Endothelial cell of umbilical vein (primary cell): ENCODE data around the gene ADRA2A. TPM values are rescaled to one million over a fixed set of nuclear protein-coding genes. Genes with fewer than 3 reads are reported as not detected.

ENCODE experiments used
- BruUV-seq: library from RNA; stranded (reverse); fragments of 400-500 nt; replicated peaks from 2 replicates; lab custom pipeline; 2021; lab: Mats Ljungman, UMichigan
- CTCF ChIA-PET: fragments of 300-600, 350-600 bp; sonication (Branson Sonifier 250); formaldehyde crosslinking; loops from one replicate; lab custom pipeline; 2021; ENCODE audit warnings: antibody characterized with exemption, inconsistent platforms; lab: Charles Lee
- POLR2A ChIA-PET: fragments of 300-600, 350-600 bp; sonication (Branson Sonifier 250); formaldehyde crosslinking; loops from one replicate; lab custom pipeline; 2021; ENCODE audit warnings: antibody characterized with exemption, inconsistent platforms; lab: Charles Lee
- DNase-seq: peaks from one replicate; pipeline ENCODE4 v3.0.0-alpha.2; 2011; ENCODE audit warnings: low read depth, low spot score
- FAIRE-seq: peaks from 2 replicates; lab custom pipeline; 2011; peaks lifted over from hg19 to GRCh38; lab: Jason Lieb, UNC
- H2AFZ ChIP-seq: 2 replicates; pipeline ENCODE4 v1.6.0; 2012; ENCODE audit warnings: low read depth, low read length, control low read depth, inconsistent platforms
- H3K27ac ChIP-seq: 2 replicates; pipeline ENCODE4 v1.5.1; 2011; ENCODE audit warnings: low read depth, mild to moderate bottlenecking, control low read depth, low read length, moderate library complexity; ENCODE audit not compliant: insufficient read depth
- H3K27me3 ChIP-seq, 2 experiments: 2 replicates each; pipeline versions ENCODE4 v1.6.0 to v1.6.1; 2011; ENCODE audit warnings: low read length in 2 of 2, mixed read lengths in 1 of 2; ENCODE audit not compliant: control insufficient read depth in 2 of 2, insufficient read depth in 2 of 2
- H3K36me3 ChIP-seq, 2 experiments: 2 replicates in 1 of 2; 3 replicates in 1 of 2; pipeline ENCODE4 v1.5.1; 2011; ENCODE audit warnings: low read length in 2 of 2, mild to moderate bottlenecking in 1 of 2, moderate library complexity in 1 of 2; ENCODE audit not compliant: control insufficient read depth in 2 of 2, insufficient read depth in 2 of 2; ENCODE audit errors: extremely low read depth in 1 of 2
- H3K4me1 ChIP-seq: 3 replicates; pipeline ENCODE4 v1.5.1; 2011; ENCODE audit warnings: mild to moderate bottlenecking, low read length; ENCODE audit not compliant: control insufficient read depth, insufficient read depth; ENCODE audit errors: extremely low read depth
- H3K4me2 ChIP-seq: 2 replicates; pipeline ENCODE4 v1.6.1; 2011; ENCODE audit warnings: low read length, control low read depth, mixed read lengths; ENCODE audit not compliant: insufficient read depth
- H3K4me3 ChIP-seq, 3 experiments: fragments of 200-600 bp in 1 of 3; sonication (generic), shearing (Covaris generic) in 1 of 3; replicated peaks in 1 of 3; 2 replicates each; pipeline ENCODE4 v1.5.1; 2011 to 2016; ENCODE audit warnings: control low read depth in 3 of 3, low read length in 3 of 3, mild to moderate bottlenecking in 2 of 3, inconsistent platforms in 1 of 3, low read depth in 1 of 3, moderate library complexity in 1 of 3; ENCODE audit not compliant: insufficient read depth in 1 of 3
- H3K79me2 ChIP-seq: 2 replicates; pipeline ENCODE4 v1.6.0; 2012; ENCODE audit warnings: low read length, inconsistent platforms; ENCODE audit not compliant: control insufficient read depth, insufficient read depth
- H3K9ac ChIP-seq: replicated peaks from 2 replicates; pipeline ENCODE3; 2011; ENCODE audit warnings: low read length, control low read depth; ENCODE audit not compliant: insufficient read depth; ENCODE audit errors: extremely low read depth
- H3K9me1 ChIP-seq: replicated peaks from 3 replicates; pipeline ENCODE4 v1.6.0; 2011; ENCODE audit warnings: mild to moderate bottlenecking, low read length; ENCODE audit not compliant: control insufficient read depth, insufficient read depth; ENCODE audit errors: extremely low read depth
- H3K9me3 ChIP-seq: replicated peaks from 2 replicates; pipeline ENCODE4 v1.5.1; 2012; ENCODE audit warnings: low read length, inconsistent platforms; ENCODE audit not compliant: control insufficient read depth, insufficient read depth
- H4K20me1 ChIP-seq: replicated peaks from 2 replicates; pipeline ENCODE3; 2011; ENCODE audit warnings: mild to moderate bottlenecking, low read length; ENCODE audit not compliant: control insufficient read depth, insufficient read depth; ENCODE audit errors: extremely low read depth
- CTCF ChIP-seq, 2 donors: IDR thresholded peaks; 1 replicate in 1 of 2; 2 replicates in 1 of 2; pipeline ENCODE4 v1.5.1; 2011; ENCODE audit warnings: low read length in 2 of 2, mild to moderate bottlenecking in 2 of 2, moderate library complexity in 2 of 2, control low read depth in 1 of 2, inconsistent platforms in 1 of 2, low read depth in 1 of 2; ENCODE audit not compliant: insufficient read depth in 1 of 2; ENCODE audit errors: extremely low read depth in 1 of 2
- EZH2 ChIP-seq: IDR thresholded peaks from 2 replicates; pipeline ENCODE4 v1.6.1; 2012; ENCODE audit warnings: borderline replicate concordance, low read depth, mild to moderate bottlenecking, moderate library complexity, low read length, inconsistent platforms; ENCODE audit not compliant: severe bottlenecking
- FOS ChIP-seq: IDR thresholded peaks from 2 replicates; pipeline ENCODE4 v1.6.1; 2011; ENCODE audit warnings: mild to moderate bottlenecking, low read length, moderate library complexity, borderline replicate concordance; ENCODE audit not compliant: insufficient read depth
- MAX ChIP-seq: IDR thresholded peaks from 2 replicates; pipeline ENCODE4 v1.6.1; 2011; ENCODE audit not compliant: insufficient read depth, insufficient read length
- POLR2A ChIP-seq: IDR thresholded peaks from 2 replicates; pipeline ENCODE4 v1.6.1; 2012; ENCODE audit warnings: low read depth, mild to moderate bottlenecking, control low read depth, low read length
- dilution Hi-C: fragments of 300-500 bp; cut with MboI; formaldehyde crosslinking; loops from one replicate; pipeline ENCODE4 v1.15.0; 2019; ENCODE audit warnings: low sequenced_read_pairs; ENCODE audit not compliant: extremely low pct_ligation_motif_present
- intact Hi-C: fragments of 100-400 bp; cut with micrococcal nuclease; formaldehyde crosslinking; loops from one replicate; pipeline ENCODE4 v1.10.0; 2022
- polyA plus RNA-seq, 4 experiments: library from polyadenylated mRNA; depleted of rRNA in 3 of 4; stranded (reverse) in 3 of 4; unstranded in 1 of 4; fragments of >200 nt; gene quantifications; 2 replicates each; pipeline versions ENCODE4 v1.2.1 to v1.2.3, GENCODE V29; 2011 to 2012; ENCODE audit warnings: missing spikeins in 1 of 4
- total RNA-seq: library from RNA; stranded (reverse); gene quantifications from 2 replicates; pipeline ENCODE4 v1.2.3, GENCODE V29; 2021

ADRA2A gene
- total and polyA plus RNA-seq, 2 donors (not counting 3 experiments of a cell fraction or from before 2014, with no cell fraction given), result 0.03 TPM; not detected in 1

GRCh38 chr10:111087968-111088505, 11.2 kb downstream of the ADRA2A start:
- BruUV-seq, result no TSS peak
- Histone ChIP-seq H3K79me2 (no peaks in the 10 kb centered on the region), H2AFZ (no peak overlapping the region), H3K36me3 (no peaks in the 10 kb centered on the region), H3K4me3 (no peak overlapping the region), H3K4me2 (no peak overlapping the region), H3K4me1 (no peaks in the 10 kb centered on the region), H3K27me3 (no peaks in the 10 kb centered on the region), H3K9ac (no peak overlapping the region), H3K27ac (no peak overlapping the region), H4K20me1 (no peaks in the 10 kb centered on the region), H3K9me3 (no peaks in the 10 kb centered on the region), H3K9me1 (no peaks in the 10 kb centered on the region)
- intact Hi-C loops (no loop called here), dilution Hi-C loops (no loop called here)
- ChIA-PET POLR2A (interaction anchor here (0.7 kb wide), 1 partner anchor 1050 kb away, joined by 3 read pairs; no protein-coding TSS in a partner anchor), CTCF (interaction anchor here (0.7 to 1.2 kb wide), 2 partner anchors 12 to 16 kb away, joined by 3 to 4 read pairs; no protein-coding TSS in a partner anchor)
- no peak for DNase-seq
- FAIRE-seq, result no peak
- TF ChIP-seq POLR2A, result no peak
- TF ChIP-seq FOS, result no peak

GRCh38 chr10:111089293-111089692, 12.5 kb downstream of the ADRA2A start:
- Histone ChIP-seq H3K9me1 (no peaks in the 10 kb centered on the region), H3K36me3 (no peaks in the 10 kb centered on the region), H3K4me2 (no peak overlapping the region), H3K27ac (no peak overlapping the region), H3K79me2 (no peaks in the 10 kb centered on the region), H3K4me3 (no peak overlapping the region), H3K9ac (no peak overlapping the region), H3K27me3 (no peaks in the 10 kb centered on the region), H4K20me1 (no peaks in the 10 kb centered on the region), H3K9me3 (no peaks in the 10 kb centered on the region), H3K4me1 (no peaks in the 10 kb centered on the region), H2AFZ (no peak overlapping the region)
- no peak for FAIRE-seq
- no TSS peak for BruUV-seq
- no peak for TF ChIP-seq EZH2
- no peak for TF ChIP-seq CTCF (IDR thresholded peaks at IDR 0.05; ENCODE audit: extremely low read depth in 1 of 2, insufficient read depth in 1 of 2, low read depth in 1 of 2, low read length in 2 of 2)
- TF ChIP-seq FOS, result no peak
- no peak for TF ChIP-seq MAX
- ChIA-PET CTCF (interaction anchor here (1.2 to 2.0 kb wide), 2 partner anchors 13 to 1048 kb away, joined by 4 to 5 read pairs; no protein-coding TSS in a partner anchor), POLR2A (no interaction called here)
- dilution Hi-C loops (no loop called here), intact Hi-C loops (no loop called here)
- DNase-seq, result no peak
